Upper lobe of left lung (tissue), 6 donors: ENCODE results near the gene SAMD11. TPM values are rescaled to one million over a fixed set of nuclear protein-coding genes. Genes with fewer than 3 reads are reported as not detected.
"Not testable (repeated sequence)": the region's sequence is repeated elsewhere in the genome, so short reads cannot be mapped to it uniquely, and the experiment has no call there.

Experiments
- ATAC-seq, 2 donors: fragments of 200-7000 bp; cut with Tn5 transposase; one replicate each; pipeline ENCODE4 v1.9.1; 2022; ENCODE audit warnings: mild to moderate bottlenecking in 2 of 2, moderate library complexity in 2 of 2; ENCODE audit not compliant: low FRiP score in 2 of 2
- DNase-seq, 2 donors: peaks; one replicate each; pipeline ENCODE4 v3.0.0-alpha.2; 2019 to 2020
- H3K27ac ChIP-seq, 4 donors: fragments of 200-600 bp; sonication (generic); one replicate each; pipeline ENCODE4 v1.5.1; 2016 to 2019
- H3K27me3 ChIP-seq, 4 donors: fragments of 200-600 bp; sonication (generic); one replicate each; pipeline ENCODE4 v1.5.1; 2017 to 2019
- H3K36me3 ChIP-seq, 4 donors: fragments of 200-600 bp; sonication (generic); one replicate each; pipeline ENCODE4 v1.5.1; 2016 to 2019
- H3K4me1 ChIP-seq, 4 donors: fragments of 200-600 bp; sonication (generic); one replicate each; pipeline ENCODE4 v1.5.1; 2018 to 2019
- H3K4me3 ChIP-seq, 4 donors: fragments of 200-600 bp; sonication (generic); one replicate each; pipeline ENCODE4 v1.5.1; 2017 to 2019; ENCODE audit warnings: mild to moderate bottlenecking in 2 of 4, moderate library complexity in 1 of 4
- H3K9me3 ChIP-seq, 4 donors: fragments of 200-600 bp; sonication (generic); one replicate each; pipeline ENCODE4 v1.5.1; 2018 to 2019
- EP300 ChIP-seq, 4 donors: sonication (generic); formaldehyde crosslinking; IDR thresholded peaks; one replicate each; pipeline ENCODE4 v1.5.1; 2017; ENCODE audit warnings: antibody characterized with exemption in 4 of 4, control low read depth in 2 of 4
- POLR2A ChIP-seq, 4 donors: fragments of 450-650 bp; IDR thresholded peaks; one replicate each; pipeline ENCODE4 v1.5.1; 2016 to 2017; ENCODE audit warnings: antibody characterized with exemption in 4 of 4, mild to moderate bottlenecking in 2 of 4
- POLR2AphosphoS5 ChIP-seq, 2 donors: sonication (generic); formaldehyde crosslinking; IDR thresholded peaks; one replicate each; pipeline ENCODE4 v1.5.1; 2017; ENCODE audit warnings: antibody characterized with exemption in 2 of 2
- WGBS, 2 donors: methylation state at CpG; one replicate each; pipeline ENCODE4 v1.1.5; 2017 to 2018; 5-methylcytosine and 5-hydroxymethylcytosine counted together
- total RNA-seq, 6 donors: library from RNA; depleted of rRNA in 4 of 6; stranded (reverse); fragments of >200 nt in 4 of 6; gene quantifications; one replicate each; pipeline versions ENCODE4 v1.1.0 to v1.2.1, GENCODE V29; 2016 to 2021
- TF ChIP-seq, protein P1 (sequence below), 6 experiments: fragments of 450-650 bp in 4 of 6; fragments of 200-600 bp in 2 of 6; sonication (generic) in 2 of 6; IDR thresholded peaks; one replicate each; pipeline ENCODE4 v1.5.1; 2016 to 2019; ENCODE audit warnings: antibody characterized with exemption in 6 of 6
- donor health status: DM: no; HTN: no; CAD: no; lungs with moderate emphysema.
- donor health status: DM: no; HTN: yes; CAD: no; lungs with severe emphysema.

Gene SAMD11
- total RNA-seq, 6 donors from 2014 or later: 1.0 to 9.3 (median 2.4) TPM

DNA sequence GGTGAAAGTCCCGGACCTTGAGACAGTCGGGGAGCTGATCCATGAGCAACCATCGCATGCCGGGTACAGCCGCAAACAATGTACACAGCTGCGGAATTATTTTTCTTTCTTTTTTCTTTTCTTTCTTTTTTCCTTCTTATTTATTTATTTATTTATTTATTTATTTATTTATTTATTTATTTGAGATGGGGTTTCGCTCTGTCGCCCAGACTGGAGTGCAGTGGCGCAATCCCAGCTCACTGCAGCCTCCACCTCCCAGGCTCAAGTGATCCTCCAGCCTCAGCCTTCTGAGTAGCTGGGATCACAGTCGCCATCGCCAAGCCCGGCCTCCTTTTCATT lies 60.7 kb downstream of the SAMD11 start:
- no peaks in the 10 kb centered on the region for H3K9me3 ChIP-seq
- WGBS, 2 donors: 56 to 63% methylated on average over 12 of the region's 12 CpGs
- peak overlapping the region in 1 of 4 donors; percentile 0 for H3K4me3 ChIP-seq

GRCh38 chr1:985126-985525 lies 61.4 kb downstream of the SAMD11 start:
- Histone ChIP-seq H3K27ac (no peak overlapping the region), H3K4me3 (no peak overlapping the region), H3K9me3 (no peaks in the 10 kb centered on the region), H3K4me1 (peaks cover 2 to 6% (median 4%) of the 10 kb centered on the region in 4 donors), H3K27me3 (peaks cover 0 to 5% (median 0%) of the 10 kb centered on the region in 4 donors), H3K36me3 (no peaks in the 10 kb centered on the region)
- DNase-seq: no peak
- 71% methylated on average over 13 of the region's 13 CpGs for WGBS, 2 donors
- TF ChIP-seq, protein P1, sequence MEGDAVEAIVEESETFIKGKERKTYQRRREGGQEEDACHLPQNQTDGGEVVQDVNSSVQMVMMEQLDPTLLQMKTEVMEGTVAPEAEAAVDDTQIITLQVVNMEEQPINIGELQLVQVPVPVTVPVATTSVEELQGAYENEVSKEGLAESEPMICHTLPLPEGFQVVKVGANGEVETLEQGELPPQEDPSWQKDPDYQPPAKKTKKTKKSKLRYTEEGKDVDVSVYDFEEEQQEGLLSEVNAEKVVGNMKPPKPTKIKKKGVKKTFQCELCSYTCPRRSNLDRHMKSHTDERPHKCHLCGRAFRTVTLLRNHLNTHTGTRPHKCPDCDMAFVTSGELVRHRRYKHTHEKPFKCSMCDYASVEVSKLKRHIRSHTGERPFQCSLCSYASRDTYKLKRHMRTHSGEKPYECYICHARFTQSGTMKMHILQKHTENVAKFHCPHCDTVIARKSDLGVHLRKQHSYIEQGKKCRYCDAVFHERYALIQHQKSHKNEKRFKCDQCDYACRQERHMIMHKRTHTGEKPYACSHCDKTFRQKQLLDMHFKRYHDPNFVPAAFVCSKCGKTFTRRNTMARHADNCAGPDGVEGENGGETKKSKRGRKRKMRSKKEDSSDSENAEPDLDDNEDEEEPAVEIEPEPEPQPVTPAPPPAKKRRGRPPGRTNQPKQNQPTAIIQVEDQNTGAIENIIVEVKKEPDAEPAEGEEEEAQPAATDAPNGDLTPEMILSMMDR (IDR thresholded peaks at IDR 0.05): no peak
- no peak for TF ChIP-seq POLR2A (IDR thresholded peaks at IDR 0.05)
- no peak for TF ChIP-seq POLR2AphosphoS5 (IDR thresholded peaks at IDR 0.05)
- no peak for TF ChIP-seq EP300 (IDR thresholded peaks at IDR 0.05)
- ATAC-seq: no peak

More for the DNA sequence above, 60.7 kb downstream of the SAMD11 start:
- Histone ChIP-seq H3K27me3 (peaks cover 0 to 5% (median 0%) of the 10 kb centered on the region in 4 donors), H3K4me1 (peaks cover 2 to 6% (median 4%) of the 10 kb centered on the region in 4 donors), H3K27ac (no peak overlapping the region), H3K36me3 (no peaks in the 10 kb centered on the region)
- no peak for ATAC-seq
- TF ChIP-seq POLR2AphosphoS5 (IDR thresholded peaks at IDR 0.05) (no peak), EP300 (IDR thresholded peaks at IDR 0.05) (no peak), POLR2A (IDR thresholded peaks at IDR 0.05) (no peak)
- TF ChIP-seq, protein P1 (IDR thresholded peaks at IDR 0.05): no peak
- no peak for DNase-seq

DNA sequence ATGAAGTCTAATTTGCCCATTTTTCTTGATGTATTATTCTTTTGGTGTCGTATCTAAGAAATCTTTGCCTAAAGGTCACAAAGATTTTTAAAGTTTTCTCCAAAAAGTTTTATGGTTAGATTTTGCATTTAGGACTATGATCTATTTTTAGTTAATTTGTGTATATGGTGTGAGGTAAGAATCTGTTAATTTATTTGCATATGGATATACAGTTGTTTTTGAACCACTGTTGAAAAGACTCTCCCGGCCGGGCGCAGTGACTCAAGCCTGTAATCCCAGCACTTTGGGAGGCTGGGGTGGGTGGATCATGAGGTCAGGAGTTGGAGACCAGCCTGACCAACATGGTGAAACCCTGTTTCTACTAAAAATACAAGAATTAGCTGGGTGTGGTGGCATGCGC lies 64.3 kb downstream of the SAMD11 start:
- H3K4me3 ChIP-seq, ATAC-seq, H3K9me3 ChIP-seq, DNase-seq, H3K4me1 ChIP-seq, H3K27ac ChIP-seq, H3K36me3 ChIP-seq, H3K27me3 ChIP-seq: not testable (repeated sequence)
- WGBS, 2 donors: 90 to 91% methylated on average over 5 of the region's 5 CpGs

GRCh38 chr1:991275-991674 lies 67.6 kb downstream of the SAMD11 start:
- not testable (repeated sequence) for H3K27ac ChIP-seq, H3K4me1 ChIP-seq, H3K9me3 ChIP-seq, ATAC-seq, H3K4me3 ChIP-seq, H3K27me3 ChIP-seq, H3K36me3 ChIP-seq, DNase-seq
- WGBS, 2 donors: 91 to 92% methylated on average over 6 of the region's 6 CpGs

GRCh38 chr1:991895-992294 lies 68.2 kb downstream of the SAMD11 start:
- Histone ChIP-seq H3K4me1 (peaks cover 0 to 3% (median 0%) of the 10 kb centered on the region in 4 donors), H3K27me3 (no peaks in the 10 kb centered on the region), H3K4me3 (no peak overlapping the region), H3K9me3 (peaks cover 0 to 10% (median 5%) of the 10 kb centered on the region in 4 donors), H3K27ac (no peak overlapping the region), H3K36me3 (no peaks in the 10 kb centered on the region)
- WGBS, 2 donors: 95 to 98% methylated on average over 10 of the region's 10 CpGs
- DNase-seq (no peak), ATAC-seq (no peak)
- no peak for TF ChIP-seq POLR2A (IDR thresholded peaks at IDR 0.05)
- no peak for TF ChIP-seq EP300 (IDR thresholded peaks at IDR 0.05)
- TF ChIP-seq, protein P1 (IDR thresholded peaks at IDR 0.05): no peak
- no peak for TF ChIP-seq POLR2AphosphoS5 (IDR thresholded peaks at IDR 0.05)

DNA sequence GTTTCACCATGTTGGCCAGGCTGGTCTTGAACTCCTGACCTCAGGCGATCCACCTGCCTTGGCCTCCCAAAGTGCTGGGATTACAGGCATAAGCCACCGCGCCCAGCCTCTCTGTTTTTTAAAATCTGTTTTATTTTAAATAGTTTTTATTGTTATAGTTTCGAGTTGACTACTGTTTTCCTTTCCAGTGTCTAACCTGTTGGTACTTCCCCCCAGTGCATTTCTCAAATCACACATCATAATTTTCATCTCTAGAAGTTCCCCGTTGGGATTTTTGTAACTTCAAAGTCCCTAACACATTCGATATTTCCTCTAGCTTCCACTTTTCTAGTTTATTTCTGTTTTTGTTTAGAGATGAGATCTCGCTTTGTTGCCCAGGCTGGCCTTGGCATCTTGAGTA lies 68.6 kb downstream of the SAMD11 start:
- DNase-seq: no peak
- Histone ChIP-seq H3K9me3 (peaks cover 0 to 10% (median 5%) of the 10 kb centered on the region in 4 donors), H3K27ac (no peak overlapping the region), H3K4me3 (no peak overlapping the region), H3K27me3 (peaks cover 0 to 3% (median 0%) of the 10 kb centered on the region in 4 donors), H3K36me3 (no peaks in the 10 kb centered on the region), H3K4me1 (peaks cover 0 to 3% (median 0%) of the 10 kb centered on the region in 4 donors)
- TF ChIP-seq POLR2AphosphoS5 (IDR thresholded peaks at IDR 0.05) (no peak), EP300 (IDR thresholded peaks at IDR 0.05) (no peak), POLR2A (IDR thresholded peaks at IDR 0.05) (no peak)
- TF ChIP-seq, protein P1 (IDR thresholded peaks at IDR 0.05): no peak
- ATAC-seq: no peak
- 88% methylated on average over 7 of the region's 7 CpGs for WGBS, 2 donors
